ENCODE data around the gene INPP5D.

DNA sequence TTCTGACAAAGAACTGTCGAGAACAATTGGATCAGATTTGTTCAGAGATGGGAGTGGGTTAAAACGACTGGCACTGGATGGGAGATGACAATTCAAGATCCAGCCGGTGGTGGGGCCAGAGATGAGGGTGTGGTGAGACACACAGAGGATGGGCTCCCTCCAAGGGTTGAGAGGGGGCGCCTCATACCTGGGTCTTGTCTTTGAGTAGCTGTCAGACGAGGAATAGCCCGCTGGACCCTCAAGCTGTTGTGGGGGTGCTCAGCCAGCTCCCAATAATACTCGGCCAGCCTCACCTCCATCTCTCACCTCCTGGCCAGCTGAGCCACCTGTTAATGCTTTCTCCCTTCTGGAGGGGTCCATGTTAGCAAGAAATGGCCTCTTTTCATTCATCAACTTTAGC, 14.0 kb downstream of the INPP5D start:
- TF ChIP-seq KDM1A (IDR thresholded peaks at IDR 0.05; ENCODE audit: borderline replicate concordance, low read length): no peak
- TF ChIP-seq, protein P1, sequence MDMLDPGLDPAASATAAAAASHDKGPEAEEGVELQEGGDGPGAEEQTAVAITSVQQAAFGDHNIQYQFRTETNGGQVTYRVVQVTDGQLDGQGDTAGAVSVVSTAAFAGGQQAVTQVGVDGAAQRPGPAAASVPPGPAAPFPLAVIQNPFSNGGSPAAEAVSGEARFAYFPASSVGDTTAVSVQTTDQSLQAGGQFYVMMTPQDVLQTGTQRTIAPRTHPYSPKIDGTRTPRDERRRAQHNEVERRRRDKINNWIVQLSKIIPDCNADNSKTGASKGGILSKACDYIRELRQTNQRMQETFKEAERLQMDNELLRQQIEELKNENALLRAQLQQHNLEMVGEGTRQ (IDR thresholded peaks at IDR 0.05; ENCODE audit: low read length): no peak
- TF ChIP-seq KDM5A (IDR thresholded peaks at IDR 0.05; ENCODE audit: low read length): no peak
- no peak for TF ChIP-seq BRCA1 (IDR thresholded peaks at IDR 0.05; ENCODE audit: low read depth, low read length)
- TF ChIP-seq POLR2A (IDR thresholded peaks at IDR 0.05; ENCODE audit: control extremely low read depth in 1 of 2, low read depth in 2 of 2, low read length in 2 of 2): no peak
- TF ChIP-seq BCL11A (IDR thresholded peaks at IDR 0.05; ENCODE audit: low read depth in 2 of 2, low read length in 2 of 2): no peak
- TF ChIP-seq TAF1 (IDR thresholded peaks at IDR 0.05; ENCODE audit: low read depth, low read length): no peak
- no peak for TF ChIP-seq TEAD4 (IDR thresholded peaks at IDR 0.05; ENCODE audit: low read depth, low read length)
- TF ChIP-seq, protein P2, sequence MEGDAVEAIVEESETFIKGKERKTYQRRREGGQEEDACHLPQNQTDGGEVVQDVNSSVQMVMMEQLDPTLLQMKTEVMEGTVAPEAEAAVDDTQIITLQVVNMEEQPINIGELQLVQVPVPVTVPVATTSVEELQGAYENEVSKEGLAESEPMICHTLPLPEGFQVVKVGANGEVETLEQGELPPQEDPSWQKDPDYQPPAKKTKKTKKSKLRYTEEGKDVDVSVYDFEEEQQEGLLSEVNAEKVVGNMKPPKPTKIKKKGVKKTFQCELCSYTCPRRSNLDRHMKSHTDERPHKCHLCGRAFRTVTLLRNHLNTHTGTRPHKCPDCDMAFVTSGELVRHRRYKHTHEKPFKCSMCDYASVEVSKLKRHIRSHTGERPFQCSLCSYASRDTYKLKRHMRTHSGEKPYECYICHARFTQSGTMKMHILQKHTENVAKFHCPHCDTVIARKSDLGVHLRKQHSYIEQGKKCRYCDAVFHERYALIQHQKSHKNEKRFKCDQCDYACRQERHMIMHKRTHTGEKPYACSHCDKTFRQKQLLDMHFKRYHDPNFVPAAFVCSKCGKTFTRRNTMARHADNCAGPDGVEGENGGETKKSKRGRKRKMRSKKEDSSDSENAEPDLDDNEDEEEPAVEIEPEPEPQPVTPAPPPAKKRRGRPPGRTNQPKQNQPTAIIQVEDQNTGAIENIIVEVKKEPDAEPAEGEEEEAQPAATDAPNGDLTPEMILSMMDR (IDR thresholded peaks at IDR 0.05; ENCODE audit: control extremely low read depth in 1 of 3, insufficient read depth in 1 of 3, low read depth in 1 of 3, low read length in 3 of 3): peak; percentile 32 to 57 (median 38)
- TF ChIP-seq YY1 (IDR thresholded peaks at IDR 0.05; ENCODE audit: low read depth, low read length): no peak

All from H1 (cell line).